ENCODE measurements around the gene MOCS1. TPM values are rescaled to one million over a fixed set of nuclear protein-coding genes. Genes with fewer than 3 reads are reported as not detected.

The MOCS1 gene
- total RNA-seq, 1 donor from 2014 or later = 10.4 TPM

- DNase-seq (ENCODE audit: low spot score) = no peak
Measured at GRCh38 chr6:39948199-39948791, 14.0 kb upstream of the MOCS1 start.

GRCh38 chr6:39947611-39948068 is 13.4 kb upstream of the MOCS1 start:
- no peak for DNase-seq (ENCODE audit: low spot score)

GRCh38 chr6:39945626-39946025 is 11.4 kb upstream of the MOCS1 start:
- no peak for DNase-seq (ENCODE audit: low spot score)

- no peak for DNase-seq (ENCODE audit: low spot score)
Measured at GRCh38 chr6:39942903-39943580, 8.8 kb upstream of the MOCS1 start.

GRCh38 chr6:39941820-39942219 is 7.6 kb upstream of the MOCS1 start:
- DNase-seq (ENCODE audit: low spot score) = no peak

- no peak for DNase-seq (ENCODE audit: low spot score)
Measured at GRCh38 chr6:39941138-39941537, 6.9 kb upstream of the MOCS1 start.

- DNase-seq (ENCODE audit: low spot score) = no peak
Measured at GRCh38 chr6:39938773-39939654, 4.8 kb upstream of the MOCS1 start.

- no peak for DNase-seq (ENCODE audit: low spot score)
Measured at GRCh38 chr6:39937686-39938333, 3.5 kb upstream of the MOCS1 start.

GRCh38 chr6:39936857-39937256 is 2.6 kb upstream of the MOCS1 start:
- DNase-seq (ENCODE audit: low spot score) = no peak

GRCh38 chr6:39935241-39935640 is 979 bp upstream of the MOCS1 start:
- no peak for DNase-seq (ENCODE audit: low spot score)

GRCh38 chr6:39933669-39934130 is 562 bp downstream of the MOCS1 start:
- no peak for DNase-seq (ENCODE audit: low spot score)

- DNase-seq (ENCODE audit: low spot score) = no peak
Measured at GRCh38 chr6:39932386-39932910, 1.8 kb downstream of the MOCS1 start.

GRCh38 chr6:39931607-39932006 is 2.7 kb downstream of the MOCS1 start:
- no peak for DNase-seq (ENCODE audit: low spot score)

GRCh38 chr6:39930540-39930939 is 3.7 kb downstream of the MOCS1 start:
- DNase-seq (ENCODE audit: low spot score) = no peak

GRCh38 chr6:39929733-39930461 is 4.4 kb downstream of the MOCS1 start:
- no peak for DNase-seq (ENCODE audit: low spot score)

GRCh38 chr6:39929039-39929732 is 5.1 kb downstream of the MOCS1 start:
- DNase-seq (ENCODE audit: low spot score) = no peak

- DNase-seq (ENCODE audit: low spot score) = no peak
Measured at GRCh38 chr6:39927159-39927558, 7.1 kb downstream of the MOCS1 start.

- no peak for DNase-seq (ENCODE audit: low spot score)
Measured at GRCh38 chr6:39926668-39927067, 7.6 kb downstream of the MOCS1 start.

- DNase-seq (ENCODE audit: low spot score) = no peak
Measured at GRCh38 chr6:39925931-39926290, 8.4 kb downstream of the MOCS1 start.

GRCh38 chr6:39925191-39925930 is 8.9 kb downstream of the MOCS1 start:
- no peak for DNase-seq (ENCODE audit: low spot score)

Measured in umbilical cord (tissue), 2 donors.